H9 (cell line): Measurements from ENCODE around the gene DUS1L. TPM values are rescaled to one million over a fixed set of nuclear protein-coding genes. Genes with fewer than 3 reads are reported as not detected.

ENCODE experiments used
- DNase-seq: peaks from one replicate; pipeline ENCODE4 v3.0.0-alpha.2; 2017
- H2AFZ ChIP-seq: one replicate; pipeline ENCODE4 v1.6.1; 2013; ENCODE audit warnings: mild to moderate bottlenecking, low read length, control low read depth, moderate library complexity
- H2AK5ac ChIP-seq: 2 replicates; pipeline ENCODE4 v1.6.1; 2013; ENCODE audit warnings: low read length, control low read depth, mixed read lengths; ENCODE audit not compliant: insufficient read length
- H2BK120ac ChIP-seq: one replicate; pipeline ENCODE4 v1.6.1; 2013; ENCODE audit warnings: low read depth, mild to moderate bottlenecking, low read length, control low read depth, inconsistent platforms; ENCODE audit not compliant: poor library complexity, severe bottlenecking
- H2BK12ac ChIP-seq: 2 replicates; pipeline ENCODE4 v1.6.1; 2013; ENCODE audit warnings: low read length, control low read depth, mixed read lengths, low read depth; ENCODE audit not compliant: insufficient read length
- H2BK15ac ChIP-seq: 2 replicates; pipeline ENCODE4 v1.6.1; 2013; ENCODE audit warnings: low read depth, low read length, control low read depth
- H2BK20ac ChIP-seq: one replicate; pipeline ENCODE4 v1.6.1; 2013; ENCODE audit warnings: low read depth, mild to moderate bottlenecking, low read length, control low read depth, inconsistent platforms; ENCODE audit not compliant: poor library complexity, severe bottlenecking
- H2BK5ac ChIP-seq: 2 replicates; pipeline ENCODE4 v1.6.1; 2013; ENCODE audit warnings: low read length, control low read depth, mixed read lengths; ENCODE audit not compliant: insufficient read length
- H3K14ac ChIP-seq: 2 replicates; pipeline ENCODE4 v1.6.1; 2013; ENCODE audit warnings: low read length, control low read depth; ENCODE audit not compliant: insufficient read depth
- H3K18ac ChIP-seq: 2 replicates; pipeline ENCODE4 v1.6.1; 2013; ENCODE audit warnings: low read depth, mild to moderate bottlenecking, mixed read lengths, low read length, control low read depth; ENCODE audit not compliant: insufficient read length
- H3K23ac ChIP-seq: 2 replicates; pipeline ENCODE4 v1.6.1; 2013; ENCODE audit warnings: low read length, control low read depth, mixed read lengths, low read depth; ENCODE audit not compliant: insufficient read length
- H3K23me2 ChIP-seq: 2 replicates; pipeline ENCODE4 v1.6.1; 2013; ENCODE audit warnings: low read depth, mild to moderate bottlenecking, mixed read lengths, low read length, control low read depth; ENCODE audit not compliant: insufficient read length, poor library complexity, severe bottlenecking
- H3K27ac ChIP-seq: 2 replicates; pipeline ENCODE4 v1.5.1; 2013; ENCODE audit warnings: low read length, control low read depth, mixed read lengths, low read depth; ENCODE audit not compliant: insufficient read length
- H3K27me3 ChIP-seq: 2 replicates; pipeline ENCODE4 v1.6.1; 2013; ENCODE audit warnings: low read length, control low read depth, inconsistent platforms; ENCODE audit not compliant: insufficient read depth
- H3K4ac ChIP-seq: 2 replicates; pipeline ENCODE4 v1.6.1; 2013; ENCODE audit warnings: low read depth, mild to moderate bottlenecking, control low read depth, inconsistent platforms, low read length, moderate library complexity
- H3K4me1 ChIP-seq: 2 replicates; pipeline ENCODE4 v1.6.1; 2013; ENCODE audit warnings: low read length, control low read depth, inconsistent platforms; ENCODE audit not compliant: insufficient read depth
- H3K4me2 ChIP-seq: 2 replicates; pipeline ENCODE4 v1.6.1; 2013; ENCODE audit warnings: low read length, control low read depth, mixed read lengths; ENCODE audit not compliant: insufficient read length, insufficient read depth
- H3K56ac ChIP-seq: 2 replicates; pipeline ENCODE4 v1.6.1; 2013; ENCODE audit warnings: low read depth, mild to moderate bottlenecking, mixed read lengths, low read length, control low read depth; ENCODE audit not compliant: insufficient read length
- H3K79me1 ChIP-seq: 2 replicates; pipeline ENCODE4 v1.6.1; 2013; ENCODE audit warnings: low read depth, mild to moderate bottlenecking, moderate library complexity, low read length, control low read depth, inconsistent platforms; ENCODE audit not compliant: insufficient read depth, poor library complexity, severe bottlenecking
- H3K79me2 ChIP-seq: 2 replicates; pipeline ENCODE4 v1.6.1; 2013; ENCODE audit warnings: low read length, control low read depth, inconsistent platforms; ENCODE audit not compliant: insufficient read depth
- H3K9ac ChIP-seq: 2 replicates; pipeline ENCODE4 v1.6.1; 2013; ENCODE audit warnings: low read length, control low read depth, mixed read lengths; ENCODE audit not compliant: insufficient read length; ENCODE audit errors: extremely low read depth
- H3K9me3 ChIP-seq: one replicate; pipeline ENCODE4 v1.6.1; 2013; ENCODE audit warnings: low read depth, low read length, inconsistent platforms; ENCODE audit not compliant: control insufficient read depth
- H3T11ph ChIP-seq: one replicate; pipeline ENCODE4 v1.6.1; 2013; ENCODE audit warnings: mild to moderate bottlenecking, low read length, control low read depth, inconsistent platforms
- H4K20me1 ChIP-seq: one replicate; pipeline ENCODE4 v1.6.1; 2013; ENCODE audit not compliant: control insufficient read depth, insufficient read length, insufficient read depth
- H4K5ac ChIP-seq: 2 replicates; pipeline ENCODE4 v1.6.1; 2013; ENCODE audit warnings: low read depth, mild to moderate bottlenecking, mixed read lengths, low read length, control low read depth; ENCODE audit not compliant: insufficient read length
- H4K8ac ChIP-seq: replicated peaks from 2 replicates; pipeline ENCODE4 v1.6.1; 2013; ENCODE audit warnings: low read length, control low read depth, mixed read lengths, low read depth; ENCODE audit not compliant: insufficient read length
- H4K91ac ChIP-seq: 2 replicates; pipeline ENCODE4 v1.6.1; 2013; ENCODE audit warnings: low read depth, mild to moderate bottlenecking, moderate library complexity, mixed read lengths, low read length, control low read depth; ENCODE audit not compliant: insufficient read length
- H3K27ac Mint-ChIP-seq, 3 experiments: 2 replicates in 2 of 3; 3 replicates in 1 of 3; pipeline ENCODE4 v1.8.0; 2020 to 2021; ENCODE audit warnings: mixed read lengths in 3 of 3, mild to moderate bottlenecking in 1 of 3, moderate library complexity in 1 of 3
- H3K27me3 Mint-ChIP-seq: 2 replicates; pipeline ENCODE4 v1.8.0; 2021; ENCODE audit warnings: low read depth, mild to moderate bottlenecking, moderate library complexity, mixed read lengths
- H3K36me3 Mint-ChIP-seq, 3 experiments: 2 replicates in 2 of 3; 3 replicates in 1 of 3; pipeline ENCODE4 v1.8.0; 2020 to 2021; ENCODE audit warnings: low read depth in 3 of 3, mixed read lengths in 3 of 3; ENCODE audit not compliant: insufficient read depth in 1 of 3
- H3K4me1 Mint-ChIP-seq, 2 experiments: 2 replicates each; pipeline ENCODE4 v1.8.0; 2020; ENCODE audit warnings: mixed read lengths in 2 of 2
- H3K4me3 Mint-ChIP-seq, 2 experiments: 2 replicates in 1 of 2; 3 replicates in 1 of 2; pipeline ENCODE4 v1.8.0; 2020 to 2021; ENCODE audit warnings: mild to moderate bottlenecking in 2 of 2, mixed read lengths in 2 of 2, moderate library complexity in 1 of 2
- H3K9me3 Mint-ChIP-seq, 2 experiments: 2 replicates in 1 of 2; 3 replicates in 1 of 2; pipeline ENCODE4 v1.8.0; 2020; ENCODE audit warnings: mild to moderate bottlenecking in 2 of 2, mixed read lengths in 2 of 2, moderate library complexity in 1 of 2
- CTCF ChIP-seq: fragments of 200-600 bp; sonication (generic); conservative IDR thresholded peaks from 3 replicates; pipeline ENCODE4 v1.8.0; 2021; ENCODE audit warnings: antibody characterized with exemption, mild to moderate bottlenecking
- WGBS: extraction: QIAGEN DNeasy Blood & Tissue Kit; methylation state at CpG from one replicate; pipeline ENCODE4 v1.1.7; 2013; ENCODE audit warnings: missing lambda C conversion rate, low lambda C conversion rate, mixed read lengths; ENCODE audit not compliant: insufficient read length; ENCODE audit errors: extremely low coverage; 5-methylcytosine and 5-hydroxymethylcytosine counted together
- total RNA-seq: library from RNA; stranded (reverse); gene quantifications from 2 replicates; pipeline ENCODE4 v1.2.1, GENCODE V29; 2021

Gene DUS1L
- total RNA-seq, 1 experiment from 2014 or later: 103 TPM

DNA sequence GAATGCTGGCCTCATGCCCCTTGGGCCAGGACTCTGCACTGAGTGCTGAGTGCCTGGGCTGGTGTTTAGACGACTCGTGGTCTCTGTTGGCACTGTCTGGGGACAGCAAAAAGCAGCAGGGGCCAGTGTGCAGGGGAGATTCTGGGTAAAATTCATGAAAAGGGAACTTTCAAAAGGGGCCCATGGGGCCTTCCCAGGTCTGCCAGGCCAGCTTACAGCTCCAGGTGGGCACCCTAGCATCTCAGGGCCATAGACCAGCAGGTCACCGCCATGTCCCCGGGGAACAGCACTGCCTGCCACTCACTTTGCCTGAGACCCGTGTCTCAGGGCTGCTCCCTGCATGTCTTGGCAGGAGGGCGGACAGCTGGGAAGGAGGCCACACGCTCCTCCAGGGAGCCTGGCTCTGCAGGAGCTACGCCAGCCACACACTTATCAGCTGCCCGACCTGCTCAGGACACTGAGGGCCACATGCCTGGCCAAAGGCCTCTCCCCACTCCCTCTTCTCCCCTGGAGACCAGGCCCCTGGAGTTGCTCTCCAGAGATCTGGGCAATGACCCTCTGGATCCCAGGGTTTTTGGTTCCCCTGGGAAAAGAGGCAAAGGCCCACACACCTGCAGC lies 41.2 kb upstream of the DUS1L start:
- Histone ChIP-seq H2AK5ac (no peak overlapping the region), H3K79me2 (no peaks in the 10 kb centered on the region), H4K8ac (no peak overlapping the region), H3K18ac (no peak overlapping the region), H2BK20ac (no peak overlapping the region), H2BK5ac (no peak overlapping the region), H2BK12ac (no peak overlapping the region), H2BK15ac (no peak overlapping the region), H3K79me1 (no peaks in the 10 kb centered on the region), H4K20me1 (no peaks in the 10 kb centered on the region), H3K4me1 (no peaks in the 10 kb centered on the region; the same call in 1 of the 2 replicates), H3K23me2 (no peaks in the 10 kb centered on the region), H3K23ac (no peak overlapping the region), H3K9ac (no peak overlapping the region), H3K4ac (no peak overlapping the region), H2BK120ac (no peak overlapping the region), H3K56ac (no peak overlapping the region), H3K14ac (no peak overlapping the region; the same call in 1 of the 2 replicates), H3T11ph (no peak overlapping the region), H3K27me3 (no peaks in the 10 kb centered on the region), H2AFZ (no peak overlapping the region), H3K9me3 (no peaks in the 10 kb centered on the region), H3K4me2 (no peak overlapping the region), H3K27ac (no peak overlapping the region), H4K5ac (no peak overlapping the region), H4K91ac (no peak overlapping the region)
- peak overlapping the region in 1 of 3 experiments; percentile 84; a peak in 1 of 7 replicates for H3K27ac Mint-ChIP-seq
- H3K9me3 Mint-ChIP-seq: peaks cover 0 to 9% of the 10 kb centered on the region in 2 experiments; a peak in 2 of 5 replicates
- WGBS: no CpG with 5 or more reads among the region's 9 CpGs
- no peak overlapping the region; a peak in 1 of 5 replicates for H3K4me3 Mint-ChIP-seq
- DNase-seq: no peak
- peaks cover 0 to 7% (median 0%) of the 10 kb centered on the region in 3 experiments; a peak in 3 of 7 replicates for H3K36me3 Mint-ChIP-seq
- peaks cover 29 to 60% of the 10 kb centered on the region in 2 experiments for H3K4me1 Mint-ChIP-seq
- H3K27me3 Mint-ChIP-seq: peaks cover 46% of the 10 kb centered on the region
- no peak for TF ChIP-seq CTCF
